ES-I3 (cell line): Measurements from ENCODE around the gene ANKRD44.

Experiments used
- H3K36me3 ChIP-seq: 2 replicates; pipeline ENCODE4 v1.6.1; 2013; ENCODE audit warnings: mild to moderate bottlenecking, low read length, control low read depth, moderate library complexity; ENCODE audit not compliant: insufficient read depth
- H3K4me1 ChIP-seq: 2 replicates; pipeline ENCODE4 v1.6.1; 2013; ENCODE audit warnings: mild to moderate bottlenecking, control low read depth, low read length; ENCODE audit not compliant: insufficient read depth
- H3K9ac ChIP-seq: 2 replicates; pipeline ENCODE4 v1.6.1; 2013; ENCODE audit warnings: low read depth, mild to moderate bottlenecking, low read length, moderate library complexity
- H3K9me3 ChIP-seq: 2 replicates; pipeline ENCODE4 v1.6.1; 2013; ENCODE audit warnings: mild to moderate bottlenecking, low read length, moderate library complexity; ENCODE audit not compliant: control insufficient read depth, insufficient read depth

ANKRD44 gene

GRCh38 chr2:197308585-197308984, 2.0 kb downstream of the ANKRD44 start:
- H3K36me3 ChIP-seq: no peaks in the 10 kb centered on the region
- no peaks in the 10 kb centered on the region; the same call in 1 of the 2 replicates for H3K4me1 ChIP-seq
- H3K9ac ChIP-seq: no peak overlapping the region
- no peaks in the 10 kb centered on the region for H3K9me3 ChIP-seq

- Histone ChIP-seq H3K9me3 (no peaks in the 10 kb centered on the region), H3K36me3 (no peaks in the 10 kb centered on the region), H3K9ac (no peak overlapping the region), H3K4me1 (no peaks in the 10 kb centered on the region; the same call in 1 of the 2 replicates)
These were observed 2.6 kb downstream of the ANKRD44 start for GRCh38 chr2:197307933-197308521.

GRCh38 chr2:197307236-197307932, 3.2 kb downstream of the ANKRD44 start:
- no peaks in the 10 kb centered on the region; the same call in 1 of the 2 replicates for H3K4me1 ChIP-seq
- H3K36me3 ChIP-seq: no peaks in the 10 kb centered on the region
- H3K9me3 ChIP-seq: no peaks in the 10 kb centered on the region
- H3K9ac ChIP-seq: no peak overlapping the region

- Histone ChIP-seq H3K9ac (no peak overlapping the region), H3K4me1 (no peaks in the 10 kb centered on the region; the same call in 1 of the 2 replicates), H3K36me3 (no peaks in the 10 kb centered on the region), H3K9me3 (no peaks in the 10 kb centered on the region)
These were observed 3.9 kb downstream of the ANKRD44 start for GRCh38 chr2:197306696-197307040.

GRCh38 chr2:197306024-197306695, 4.4 kb downstream of the ANKRD44 start:
- Histone ChIP-seq H3K9ac (no peak overlapping the region), H3K4me1 (no peaks in the 10 kb centered on the region; the same call in 1 of the 2 replicates), H3K9me3 (no peaks in the 10 kb centered on the region), H3K36me3 (no peaks in the 10 kb centered on the region)

GRCh38 chr2:197304556-197305011, 6.0 kb downstream of the ANKRD44 start:
- no peak overlapping the region for H3K9ac ChIP-seq
- H3K4me1 ChIP-seq: no peaks in the 10 kb centered on the region
- H3K36me3 ChIP-seq: no peaks in the 10 kb centered on the region
- no peaks in the 10 kb centered on the region for H3K9me3 ChIP-seq

- no peaks in the 10 kb centered on the region for H3K4me1 ChIP-seq
- no peak overlapping the region for H3K9ac ChIP-seq
- no peaks in the 10 kb centered on the region for H3K9me3 ChIP-seq
- no peaks in the 10 kb centered on the region for H3K36me3 ChIP-seq
These were observed 10.4 kb downstream of the ANKRD44 start for GRCh38 chr2:197300139-197300538.

GRCh38 chr2:197298609-197299008, 12.0 kb downstream of the ANKRD44 start:
- Histone ChIP-seq H3K9ac (no peak overlapping the region), H3K36me3 (no peaks in the 10 kb centered on the region), H3K4me1 (no peaks in the 10 kb centered on the region), H3K9me3 (no peaks in the 10 kb centered on the region)

- H3K36me3 ChIP-seq: no peaks in the 10 kb centered on the region
- H3K9me3 ChIP-seq: no peaks in the 10 kb centered on the region
- no peak overlapping the region for H3K9ac ChIP-seq
- no peaks in the 10 kb centered on the region for H3K4me1 ChIP-seq
These were observed 12.7 kb downstream of the ANKRD44 start for GRCh38 chr2:197297772-197298318.

- Histone ChIP-seq H3K36me3 (no peaks in the 10 kb centered on the region), H3K9me3 (no peaks in the 10 kb centered on the region), H3K9ac (no peak overlapping the region), H3K4me1 (no peaks in the 10 kb centered on the region)
These were observed 13.3 kb downstream of the ANKRD44 start for GRCh38 chr2:197297266-197297665.

GRCh38 chr2:197296835-197297234, 13.7 kb downstream of the ANKRD44 start:
- Histone ChIP-seq H3K36me3 (no peaks in the 10 kb centered on the region), H3K9me3 (no peaks in the 10 kb centered on the region), H3K4me1 (no peaks in the 10 kb centered on the region), H3K9ac (no peak overlapping the region)

- Histone ChIP-seq H3K9ac (no peak overlapping the region), H3K9me3 (no peaks in the 10 kb centered on the region), H3K36me3 (no peaks in the 10 kb centered on the region), H3K4me1 (no peaks in the 10 kb centered on the region)
These were observed 16.3 kb downstream of the ANKRD44 start for GRCh38 chr2:197294260-197294659.

GRCh38 chr2:197293252-197294007, 17.1 kb downstream of the ANKRD44 start:
- H3K9me3 ChIP-seq: no peaks in the 10 kb centered on the region
- no peak overlapping the region for H3K9ac ChIP-seq
- H3K36me3 ChIP-seq: no peaks in the 10 kb centered on the region
- H3K4me1 ChIP-seq: no peaks in the 10 kb centered on the region

GRCh38 chr2:197292619-197293018, 18.0 kb downstream of the ANKRD44 start:
- no peaks in the 10 kb centered on the region for H3K36me3 ChIP-seq
- no peak overlapping the region for H3K9ac ChIP-seq
- no peaks in the 10 kb centered on the region for H3K9me3 ChIP-seq
- no peaks in the 10 kb centered on the region for H3K4me1 ChIP-seq
